ENCODE results near the gene FPGT. TPM values are rescaled to one million over a fixed set of nuclear protein-coding genes. Genes with fewer than 3 reads are reported as not detected.
"Not testable (repeated sequence)": the region's sequence is repeated elsewhere in the genome, so short reads cannot be mapped to it uniquely, and the experiment has no call there.

FPGT gene
- total RNA-seq, 1 experiment from 2014 or later: 4.6 TPM

- H2AFZ ChIP-seq (ENCODE audit: low read length): no peak overlapping the region
Measured at GRCh38 chr1:74161497-74161896, 36.5 kb upstream of the FPGT start.

GRCh38 chr1:74162333-74162732 is 35.7 kb upstream of the FPGT start:
- no TSS peak for BruUV-seq (replicated peaks)
- Histone ChIP-seq H3K4me3 (ENCODE audit: low read length) (no peak overlapping the region), H3K79me2 (ENCODE audit: low read length) (no peaks in the 10 kb centered on the region), H3K9me3 (ENCODE audit: low read length) (no peaks in the 10 kb centered on the region), H3K9me2 (replicated peaks; ENCODE audit: low read length) (no peaks in the 10 kb centered on the region), H3K36me3 (ENCODE audit: low read depth, low read length) (no peaks in the 10 kb centered on the region), H3K27ac (ENCODE audit: low read length) (no peak overlapping the region), H3F3A (ENCODE audit: low read length, unreplicated experiment) (no peaks in the 10 kb centered on the region), H3K9ac (ENCODE audit: low read length) (no peak overlapping the region), H3K27me3 (ENCODE audit: low read length) (peaks cover 4% of the 10 kb centered on the region; the same call in 1 of the 2 replicates), H3K4me2 (ENCODE audit: low read length) (no peak overlapping the region), H4K20me1 (ENCODE audit: low read length) (no peaks in the 10 kb centered on the region), H2AFZ (ENCODE audit: low read length) (no peak overlapping the region), H3K4me1 (ENCODE audit: insufficient read depth, low read length) (no peaks in the 10 kb centered on the region)
- CTCF ChIA-PET: no interaction called here
- DNase-seq (peak; percentile 15), ATAC-seq (peak; percentile 67)
- intact Hi-C loops (cut with micrococcal nuclease): no loop called here
- TF ChIP-seq EZH2 (IDR thresholded peaks at IDR 0.05; ENCODE audit: low read length, unreplicated experiment): no peak
- no peak for TF ChIP-seq CTCF (conservative IDR thresholded peaks at IDR 0.05; ENCODE audit: low read depth, low read length)
- no peak for TF ChIP-seq EZH2phosphoT487 (IDR thresholded peaks at IDR 0.05; ENCODE audit: borderline replicate concordance, low read length)
- POLR2A ChIA-PET (ENCODE audit: unreplicated experiment): no interaction called here

More at GRCh38 chr1:74161497-74161896, 36.5 kb upstream of the FPGT start:
- no peaks in the 10 kb centered on the region for H3F3A ChIP-seq (ENCODE audit: low read length, unreplicated experiment)
- DNase-seq (no peak), ATAC-seq (no peak)
- no peaks in the 10 kb centered on the region for H4K20me1 ChIP-seq (ENCODE audit: low read length)
- no peak overlapping the region for H3K4me3 ChIP-seq (ENCODE audit: low read length)
- TF ChIP-seq EZH2phosphoT487 (IDR thresholded peaks at IDR 0.05; ENCODE audit: borderline replicate concordance, low read length) (no peak), EZH2 (IDR thresholded peaks at IDR 0.05; ENCODE audit: low read length, unreplicated experiment) (no peak), CTCF (conservative IDR thresholded peaks at IDR 0.05; ENCODE audit: low read depth, low read length) (no peak)
- CTCF ChIA-PET: no interaction called here
- no peak overlapping the region for H3K27ac ChIP-seq (ENCODE audit: low read length)
- no peaks in the 10 kb centered on the region for H3K36me3 ChIP-seq (ENCODE audit: low read depth, low read length)
- POLR2A ChIA-PET (ENCODE audit: unreplicated experiment): no interaction called here
- H3K79me2 ChIP-seq (ENCODE audit: low read length): no peaks in the 10 kb centered on the region
- H3K27me3 ChIP-seq (ENCODE audit: low read length): peaks cover 4% of the 10 kb centered on the region; the same call in 1 of the 2 replicates
- no peak overlapping the region for H3K4me2 ChIP-seq (ENCODE audit: low read length)
- no peaks in the 10 kb centered on the region for H3K4me1 ChIP-seq (ENCODE audit: insufficient read depth, low read length)
- H3K9ac ChIP-seq (ENCODE audit: low read length): no peak overlapping the region
- BruUV-seq (replicated peaks): no TSS peak
- H3K9me3 ChIP-seq (ENCODE audit: low read length): no peaks in the 10 kb centered on the region
- intact Hi-C loops (cut with micrococcal nuclease): no loop called here
- H3K9me2 ChIP-seq (replicated peaks; ENCODE audit: low read length): no peaks in the 10 kb centered on the region

- BruUV-seq (replicated peaks); H3K9me3 ChIP-seq (ENCODE audit: low read length); H3K4me3 ChIP-seq (ENCODE audit: low read length); H3K27me3 ChIP-seq (ENCODE audit: low read length); H4K20me1 ChIP-seq (ENCODE audit: low read length); H3K4me1 ChIP-seq (ENCODE audit: insufficient read depth, low read length); H3K36me3 ChIP-seq (ENCODE audit: low read depth, low read length); H2AFZ ChIP-seq (ENCODE audit: low read length); DNase-seq; H3K27ac ChIP-seq (ENCODE audit: low read length); POLR2A ChIA-PET (ENCODE audit: unreplicated experiment); H3K9ac ChIP-seq (ENCODE audit: low read length); H3F3A ChIP-seq (ENCODE audit: low read length, unreplicated experiment); H3K9me2 ChIP-seq (replicated peaks; ENCODE audit: low read length); CTCF ChIA-PET; ATAC-seq; H3K4me2 ChIP-seq (ENCODE audit: low read length); intact Hi-C loops (cut with micrococcal nuclease); H3K79me2 ChIP-seq (ENCODE audit: low read length): not testable (repeated sequence)
Measured at GRCh38 chr1:74174423-74174822, 23.6 kb upstream of the FPGT start.

Measured in PC-3 (cell line).